AG04449 (cell line): ENCODE results near the gene PCYT1A.

Experiments used
- CTCF ChIA-PET: fragments of 350-600 bp; formaldehyde crosslinking; extraction: SDS; loops from one replicate; lab custom pipeline; 2021; ENCODE audit warnings: antibody characterized with exemption; lab: Yijun Ruan, JAX
- POLR2A ChIA-PET: fragments of 400-600, 350-600 bp; formaldehyde crosslinking; extraction: SDS; loops from one replicate; lab custom pipeline; 2020; ENCODE audit warnings: antibody characterized with exemption, inconsistent platforms; lab: Yijun Ruan, JAX
- DNase-seq: peaks from one replicate; pipeline ENCODE4 v3.0.0-alpha.2; 2010; ENCODE audit warnings: low read depth, low spot score
- H3K4me3 ChIP-seq: 2 replicates; pipeline ENCODE4 v1.5.1; 2011; ENCODE audit warnings: low read depth, mild to moderate bottlenecking, control low read depth, low read length
- TF ChIP-seq, protein P1 (sequence below): IDR thresholded peaks from one replicate; pipeline ENCODE4 v1.5.1; 2011; ENCODE audit warnings: mild to moderate bottlenecking, moderate library complexity, low read length, control low read depth, inconsistent platforms; ENCODE audit not compliant: insufficient read depth; ENCODE audit errors: missing control alignments

Gene PCYT1A

DNA sequence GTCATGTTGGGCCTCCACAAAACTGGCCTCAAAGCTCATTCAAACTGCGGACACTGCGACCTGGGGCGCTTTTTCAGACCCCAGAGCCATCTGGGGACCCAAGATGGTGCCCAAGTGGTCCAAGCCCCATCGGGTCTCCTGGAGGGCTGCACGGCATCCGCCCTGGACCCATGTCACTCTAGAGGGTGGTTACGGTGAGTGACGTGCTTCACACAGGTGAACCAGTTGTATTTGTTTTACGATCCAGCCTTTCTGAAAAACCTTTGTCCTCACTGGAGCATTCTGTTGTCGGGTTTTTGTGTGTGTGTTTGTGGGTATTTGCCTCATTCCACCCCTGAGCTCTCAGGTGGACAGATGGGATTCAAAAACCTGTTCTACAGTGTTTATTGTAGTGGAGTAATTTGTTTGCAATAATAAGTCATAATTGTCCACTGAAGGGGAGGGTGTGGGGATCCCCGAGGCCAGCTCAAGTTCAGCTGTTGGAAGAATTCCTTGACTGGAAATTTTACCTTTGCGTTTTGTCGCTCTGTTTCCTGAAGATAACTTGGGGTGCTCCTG, 69.3 kb downstream of the PCYT1A start:
- no peak for DNase-seq
- no peak overlapping the region for H3K4me3 ChIP-seq
- CTCF ChIA-PET, result interaction anchor here (0.7 to 1.2 kb wide), 5 partner anchors 17 to 310 kb away, joined by 3 to 5 read pairs (median 4); no protein-coding TSS in a partner anchor
- POLR2A ChIA-PET, result interaction anchor here (1.2 kb wide), 1 partner anchor 140 kb away, joined by 3 read pairs; no protein-coding TSS in a partner anchor
- TF ChIP-seq, protein P1, sequence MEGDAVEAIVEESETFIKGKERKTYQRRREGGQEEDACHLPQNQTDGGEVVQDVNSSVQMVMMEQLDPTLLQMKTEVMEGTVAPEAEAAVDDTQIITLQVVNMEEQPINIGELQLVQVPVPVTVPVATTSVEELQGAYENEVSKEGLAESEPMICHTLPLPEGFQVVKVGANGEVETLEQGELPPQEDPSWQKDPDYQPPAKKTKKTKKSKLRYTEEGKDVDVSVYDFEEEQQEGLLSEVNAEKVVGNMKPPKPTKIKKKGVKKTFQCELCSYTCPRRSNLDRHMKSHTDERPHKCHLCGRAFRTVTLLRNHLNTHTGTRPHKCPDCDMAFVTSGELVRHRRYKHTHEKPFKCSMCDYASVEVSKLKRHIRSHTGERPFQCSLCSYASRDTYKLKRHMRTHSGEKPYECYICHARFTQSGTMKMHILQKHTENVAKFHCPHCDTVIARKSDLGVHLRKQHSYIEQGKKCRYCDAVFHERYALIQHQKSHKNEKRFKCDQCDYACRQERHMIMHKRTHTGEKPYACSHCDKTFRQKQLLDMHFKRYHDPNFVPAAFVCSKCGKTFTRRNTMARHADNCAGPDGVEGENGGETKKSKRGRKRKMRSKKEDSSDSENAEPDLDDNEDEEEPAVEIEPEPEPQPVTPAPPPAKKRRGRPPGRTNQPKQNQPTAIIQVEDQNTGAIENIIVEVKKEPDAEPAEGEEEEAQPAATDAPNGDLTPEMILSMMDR, result no peak

DNA sequence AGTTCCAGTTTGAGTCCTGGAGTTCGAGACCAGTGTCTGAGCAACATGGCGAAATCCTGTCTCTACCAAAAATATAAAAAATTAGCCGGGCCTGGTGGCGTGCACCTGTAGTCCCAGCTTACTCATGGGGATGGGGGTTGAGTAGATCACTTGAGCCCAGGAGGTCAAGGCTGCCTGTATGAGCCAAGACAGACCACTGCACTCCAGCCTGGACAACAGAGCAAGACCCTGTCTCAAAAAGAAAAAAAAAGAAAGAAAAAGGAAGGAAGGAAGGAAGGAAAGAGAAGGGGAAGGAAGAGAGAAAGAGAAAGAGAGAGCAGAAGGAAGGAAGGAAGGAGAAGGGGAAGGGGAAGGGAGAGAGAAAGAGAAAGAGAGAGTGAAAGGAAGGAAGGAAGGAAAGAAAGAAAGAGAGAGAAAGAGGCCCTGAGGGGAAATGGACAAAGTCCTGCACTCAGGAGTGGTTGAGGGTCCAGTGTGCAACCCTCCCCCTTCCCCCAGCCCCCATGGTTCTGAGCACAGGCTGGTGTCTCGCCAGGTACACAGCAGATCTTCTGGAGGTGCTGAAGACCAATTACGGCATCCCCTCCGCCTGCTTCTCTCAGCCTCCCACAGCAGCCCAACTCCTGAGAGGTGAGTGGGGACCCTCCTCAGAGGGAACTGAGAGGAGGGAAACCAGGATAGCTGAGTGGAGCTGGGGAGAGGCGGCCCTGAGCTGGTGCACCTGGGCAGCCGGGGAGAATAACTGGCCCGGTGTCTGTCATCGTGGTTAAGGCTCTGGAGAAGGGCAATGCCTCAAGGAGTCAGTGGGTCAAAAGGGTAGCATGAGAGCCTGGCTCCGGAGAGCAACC, 70.0 kb downstream of the PCYT1A start:
- TF ChIP-seq, protein P1, result no peak
- no peak for DNase-seq
- CTCF ChIA-PET, result interaction anchor here (1.0 to 2.0 kb wide), 4 partner anchors 18 to 311 kb away, joined by 3 to 7 read pairs (median 4); no protein-coding TSS in a partner anchor
- POLR2A ChIA-PET, result no interaction called here
- no peak overlapping the region for H3K4me3 ChIP-seq

DNA sequence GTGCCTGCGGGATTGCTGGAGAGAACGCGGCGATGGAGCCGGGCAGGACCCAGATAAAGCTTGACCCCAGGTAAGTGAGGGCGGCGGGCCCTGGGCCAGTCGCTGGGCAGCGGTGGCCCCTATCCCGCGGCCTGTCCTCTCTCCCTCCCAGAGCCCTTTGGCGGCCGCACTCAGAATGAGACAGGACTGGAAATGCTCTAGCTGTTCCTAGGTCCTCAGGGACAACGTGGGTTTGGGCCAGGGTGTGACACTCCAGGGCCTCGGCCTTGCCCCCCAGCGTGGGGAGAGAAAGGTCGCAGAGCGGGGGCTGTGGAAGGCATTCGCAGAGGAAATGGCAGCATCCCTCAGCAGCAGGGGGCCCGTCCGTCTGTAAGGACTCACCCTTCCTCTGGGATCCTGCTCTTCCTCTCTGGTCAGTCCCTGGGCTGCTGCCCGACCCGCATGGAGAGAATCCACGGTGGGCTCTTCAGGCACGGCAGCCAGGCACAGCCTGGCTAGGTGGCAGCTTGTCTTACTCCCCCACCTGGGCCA, 70.8 kb downstream of the PCYT1A start:
- no peak overlapping the region for H3K4me3 ChIP-seq
- ChIA-PET CTCF (interaction anchor here (2.0 kb wide), 1 partner anchor 20 kb away, joined by 7 read pairs; no protein-coding TSS in a partner anchor), POLR2A (no interaction called here)
- no peak for DNase-seq
- TF ChIP-seq, protein P1, result no peak

DNA sequence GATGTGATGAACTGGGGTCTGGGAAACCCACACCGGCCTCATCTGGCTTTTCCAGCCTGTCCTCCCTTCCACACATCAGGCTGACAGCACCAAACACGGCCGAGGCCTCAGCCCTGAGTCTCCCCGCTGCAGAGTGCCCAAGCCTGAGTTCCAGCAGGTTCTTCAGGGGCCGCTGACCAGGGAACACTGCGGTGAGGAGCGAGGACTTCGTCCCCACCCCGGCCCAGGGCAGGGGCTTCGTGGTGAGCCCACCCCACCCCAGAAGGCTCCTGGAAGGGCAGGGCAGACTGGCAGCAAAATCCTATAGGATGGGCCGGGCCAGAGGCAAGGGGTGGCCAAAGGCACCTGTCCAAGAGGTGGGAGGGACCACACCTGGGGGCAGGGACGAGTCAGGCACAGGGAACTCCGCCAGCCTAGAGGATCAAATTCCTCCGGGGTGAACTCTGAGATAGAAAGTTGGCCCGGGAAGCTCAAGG, 71.4 kb downstream of the PCYT1A start, which contains the start of gene SLC51A:
Gene SLC51A, plus strand, starts transcription at position 446 of the 476 bp plus-strand sequence. CDS start 179 bp downstream, outside the sequence.
- TF ChIP-seq, protein P1, result no peak
- ChIA-PET POLR2A (no interaction called here), CTCF (interaction anchor here (2.0 kb wide), 1 partner anchor 19 kb away, joined by 7 read pairs; no protein-coding TSS in a partner anchor)
- DNase-seq, result no peak
- no peak within 1 kb of the TSS for H3K4me3 ChIP-seq

DNA sequence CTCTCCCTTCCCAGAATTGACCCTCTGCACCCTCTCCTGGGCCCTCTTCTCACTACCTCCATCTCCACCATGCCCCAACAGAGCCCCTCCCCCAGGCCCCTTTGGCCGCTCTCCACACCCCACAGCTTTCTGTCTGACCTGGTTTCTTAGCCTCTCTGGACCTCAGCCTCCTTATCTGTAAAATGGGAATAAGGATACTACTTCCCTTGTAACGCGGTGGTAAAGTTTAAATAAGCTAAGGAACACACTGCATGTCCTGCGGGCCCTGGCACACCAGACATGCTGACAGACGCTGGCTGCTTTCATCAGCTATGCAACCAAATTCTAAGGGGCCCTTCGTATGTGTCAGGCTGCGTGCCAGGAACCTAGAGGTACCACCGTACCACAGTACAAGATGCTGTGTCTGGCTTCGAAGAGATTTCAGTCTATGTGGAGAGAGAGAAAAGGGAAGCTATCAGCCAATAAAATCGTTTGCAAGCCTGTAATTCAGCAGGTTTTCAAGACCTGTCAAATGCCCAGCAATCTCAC, 72.0 kb downstream of the PCYT1A start:
- ChIA-PET CTCF (interaction anchor here (2.0 kb wide), 2 partner anchors 18 to 142 kb away, joined by 6 to 7 read pairs; no protein-coding TSS in a partner anchor), POLR2A (no interaction called here)
- DNase-seq, result no peak
- TF ChIP-seq, protein P1, result no peak
- no peak overlapping the region for H3K4me3 ChIP-seq
